PC-3 (cell line): Measurements from ENCODE around the gene LBR.

ENCODE experiments used
- EZH2 ChIP-seq: fragments of 300-600 bp; sonication (generic); IDR thresholded peaks from one replicate; pipeline ENCODE4 v1.6.1; 2017; ENCODE audit warnings: antibody characterized with exemption, mild to moderate bottlenecking, low read length; ENCODE audit not compliant: unreplicated experiment
- EZH2phosphoT487 ChIP-seq: fragments of 300-600 bp; sonication (generic); IDR thresholded peaks from 2 replicates; pipeline ENCODE4 v1.6.1; 2018; ENCODE audit warnings: mild to moderate bottlenecking, antibody characterized with exemption, low read length, borderline replicate concordance
- TF ChIP-seq, protein P1 (sequence below): fragments of 300-600 bp; sonication (generic); conservative IDR thresholded peaks from 2 replicates; pipeline ENCODE4 v1.5.1; 2017; ENCODE audit warnings: antibody characterized with exemption, low read depth, mild to moderate bottlenecking, low read length

DNA sequence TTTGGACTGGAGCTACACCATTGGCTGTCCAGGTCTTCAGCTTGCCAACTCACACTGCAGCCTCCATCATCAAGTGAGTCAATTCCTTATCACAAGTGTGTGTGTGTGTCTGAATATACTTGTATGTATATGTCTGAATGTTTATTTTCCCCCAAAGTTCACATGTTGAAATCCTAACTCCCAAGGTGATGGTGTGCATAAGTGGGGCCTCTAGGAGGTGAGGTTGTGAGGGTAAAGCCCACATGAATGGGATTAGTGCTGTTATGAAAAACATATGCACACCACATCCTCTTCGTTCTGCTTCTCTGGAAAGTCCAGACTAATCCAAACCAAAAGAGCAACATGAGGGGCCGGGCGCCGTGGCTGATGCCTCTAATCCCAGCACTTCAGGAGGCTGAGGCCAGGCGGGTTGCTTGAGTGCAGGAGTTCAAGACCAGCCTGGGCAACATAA, 48.7 kb upstream of the LBR start:
- TF ChIP-seq, protein P1, sequence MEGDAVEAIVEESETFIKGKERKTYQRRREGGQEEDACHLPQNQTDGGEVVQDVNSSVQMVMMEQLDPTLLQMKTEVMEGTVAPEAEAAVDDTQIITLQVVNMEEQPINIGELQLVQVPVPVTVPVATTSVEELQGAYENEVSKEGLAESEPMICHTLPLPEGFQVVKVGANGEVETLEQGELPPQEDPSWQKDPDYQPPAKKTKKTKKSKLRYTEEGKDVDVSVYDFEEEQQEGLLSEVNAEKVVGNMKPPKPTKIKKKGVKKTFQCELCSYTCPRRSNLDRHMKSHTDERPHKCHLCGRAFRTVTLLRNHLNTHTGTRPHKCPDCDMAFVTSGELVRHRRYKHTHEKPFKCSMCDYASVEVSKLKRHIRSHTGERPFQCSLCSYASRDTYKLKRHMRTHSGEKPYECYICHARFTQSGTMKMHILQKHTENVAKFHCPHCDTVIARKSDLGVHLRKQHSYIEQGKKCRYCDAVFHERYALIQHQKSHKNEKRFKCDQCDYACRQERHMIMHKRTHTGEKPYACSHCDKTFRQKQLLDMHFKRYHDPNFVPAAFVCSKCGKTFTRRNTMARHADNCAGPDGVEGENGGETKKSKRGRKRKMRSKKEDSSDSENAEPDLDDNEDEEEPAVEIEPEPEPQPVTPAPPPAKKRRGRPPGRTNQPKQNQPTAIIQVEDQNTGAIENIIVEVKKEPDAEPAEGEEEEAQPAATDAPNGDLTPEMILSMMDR: no peak
- TF ChIP-seq EZH2: no peak
- TF ChIP-seq EZH2phosphoT487: no peak
